IMR-90 (cell line): Measurements from ENCODE around the gene TRIM38.

Experiments
- BHLHE40 ChIP-seq: fragments of 150-350 bp; IDR thresholded peaks from 2 replicates; pipeline ENCODE4 v1.6.1; 2016; ENCODE audit warnings: mild to moderate bottlenecking, low read depth, low read length
- CEBPB ChIP-seq: IDR thresholded peaks from 2 replicates; pipeline ENCODE4 v1.6.1; 2012; ENCODE audit warnings: low read depth, low read length, improper control_type of control experiment
- CHD1 ChIP-seq: IDR thresholded peaks from 2 replicates; pipeline ENCODE4 v1.6.1; 2012; ENCODE audit warnings: low read depth, low read length, improper control_type of control experiment
- CTCF ChIP-seq: conservative IDR thresholded peaks from 2 replicates; pipeline ENCODE4 v1.5.1; 2012; ENCODE audit warnings: mild to moderate bottlenecking, low read depth, low read length, improper control_type of control experiment
- ELK1 ChIP-seq: fragments of 150-350 bp; IDR thresholded peaks from 2 replicates; pipeline ENCODE4 v1.6.1; 2016; ENCODE audit warnings: low read depth, mild to moderate bottlenecking, low read length, moderate library complexity, borderline replicate concordance
- MAFK ChIP-seq: IDR thresholded peaks from 2 replicates; pipeline ENCODE4 v1.6.1; 2012; ENCODE audit warnings: low read depth, low read length, improper control_type of control experiment
- MXI1 ChIP-seq: IDR thresholded peaks from 2 replicates; pipeline ENCODE4 v1.6.1; 2012; ENCODE audit warnings: low read depth, mild to moderate bottlenecking, low read length, moderate library complexity, borderline replicate concordance
- NFE2L2 ChIP-seq: fragments of 150-350 bp; IDR thresholded peaks from 2 replicates; pipeline ENCODE4 v1.6.1; 2016; ENCODE audit warnings: low read depth, mild to moderate bottlenecking, low read length
- POLR2A ChIP-seq: IDR thresholded peaks from 2 replicates; pipeline ENCODE4 v1.6.1; 2012; ENCODE audit warnings: mild to moderate bottlenecking, low read depth, low read length
- RAD21 ChIP-seq: IDR thresholded peaks from 2 replicates; pipeline ENCODE4 v1.6.1; 2012; ENCODE audit warnings: low read length, improper control_type of control experiment
- RFX5 ChIP-seq: IDR thresholded peaks from 2 replicates; pipeline ENCODE4 v1.8.0; 2012; ENCODE audit warnings: low read depth, mild to moderate bottlenecking, low read length, moderate library complexity
- SMC3 ChIP-seq: fragments of 150-350 bp; IDR thresholded peaks from 2 replicates; pipeline ENCODE4 v1.6.1; 2016; ENCODE audit warnings: low read depth, mild to moderate bottlenecking, antibody characterized with exemption, low read length, moderate library complexity
- USF2 ChIP-seq: fragments of 150-350 bp; IDR thresholded peaks from 2 replicates; pipeline ENCODE4 v1.6.1; 2017; ENCODE audit warnings: mild to moderate bottlenecking, antibody characterized with exemption, low read length, low read depth

- no peak for TF ChIP-seq POLR2A
- TF ChIP-seq NFE2L2 = no peak
- TF ChIP-seq BHLHE40 = no peak
- no peak for TF ChIP-seq CTCF
- no peak for TF ChIP-seq MXI1
- TF ChIP-seq RAD21 = no peak
- no peak for TF ChIP-seq MAFK
- TF ChIP-seq SMC3 = no peak
- no peak for TF ChIP-seq CHD1
- TF ChIP-seq USF2 = no peak
- TF ChIP-seq RFX5 = no peak
- TF ChIP-seq CEBPB = no peak
- TF ChIP-seq ELK1 = no peak
Observed at GRCh38 chr6:26028212-26028745, 65.7 kb downstream of the TRIM38 start.
